GM18867 (cell line): ENCODE results near the gene C16orf96.

Source experiments
- ATAC-seq: cut with Tn5 transposase; IDR thresholded peaks from one replicate; pipeline ENCODE4 v1.9.1; 2021; ENCODE audit warnings: mild to moderate bottlenecking, moderate library complexity; ENCODE audit not compliant: unreplicated experiment

Gene C16orf96

DNA sequence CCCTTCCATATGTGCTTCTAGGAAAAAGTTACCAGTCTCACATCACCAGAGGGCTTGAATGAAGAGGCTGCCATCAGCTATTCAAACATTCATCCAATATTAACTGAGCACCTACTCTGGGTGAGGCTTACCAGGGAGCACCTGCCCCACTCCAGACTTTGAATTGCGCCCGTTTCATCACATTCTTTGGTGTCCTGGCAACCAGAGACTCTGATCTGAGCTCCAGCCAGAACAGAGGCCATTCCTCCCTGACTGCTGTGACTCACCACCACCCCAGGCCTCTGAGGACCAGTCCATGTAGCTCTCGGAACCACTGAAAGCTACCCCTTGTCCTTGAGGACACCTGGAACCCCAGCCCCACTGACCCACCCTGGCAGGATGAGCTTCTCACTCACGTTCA is at the start of gene C16orf96:
Gene C16orf96, plus strand, starts transcription at position 229 of the 400 bp plus-strand sequence. Its CDS starts 150 bp downstream, at position 379.
- ATAC-seq, result no peak

DNA sequence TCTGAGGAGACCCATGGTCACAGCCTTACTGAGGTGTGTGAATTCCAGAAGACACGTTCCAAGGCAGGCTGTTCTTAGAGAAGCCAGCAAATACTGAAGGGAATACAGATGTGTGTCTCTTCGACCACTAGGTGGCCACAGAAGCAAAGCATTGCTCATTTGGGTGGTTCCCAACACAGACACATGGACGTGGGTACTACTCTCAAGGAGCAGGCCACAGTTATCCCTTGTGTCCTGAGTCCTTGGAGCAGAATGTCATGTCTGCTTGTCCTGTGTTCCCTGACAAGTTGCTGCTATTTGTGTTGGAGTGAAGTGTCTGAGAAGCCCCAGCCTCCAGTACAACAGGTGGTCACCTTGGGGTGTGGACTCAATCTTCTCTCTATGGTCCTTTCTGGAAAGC is 49.7 kb upstream of the C16orf96 start:
- no peak for ATAC-seq

DNA sequence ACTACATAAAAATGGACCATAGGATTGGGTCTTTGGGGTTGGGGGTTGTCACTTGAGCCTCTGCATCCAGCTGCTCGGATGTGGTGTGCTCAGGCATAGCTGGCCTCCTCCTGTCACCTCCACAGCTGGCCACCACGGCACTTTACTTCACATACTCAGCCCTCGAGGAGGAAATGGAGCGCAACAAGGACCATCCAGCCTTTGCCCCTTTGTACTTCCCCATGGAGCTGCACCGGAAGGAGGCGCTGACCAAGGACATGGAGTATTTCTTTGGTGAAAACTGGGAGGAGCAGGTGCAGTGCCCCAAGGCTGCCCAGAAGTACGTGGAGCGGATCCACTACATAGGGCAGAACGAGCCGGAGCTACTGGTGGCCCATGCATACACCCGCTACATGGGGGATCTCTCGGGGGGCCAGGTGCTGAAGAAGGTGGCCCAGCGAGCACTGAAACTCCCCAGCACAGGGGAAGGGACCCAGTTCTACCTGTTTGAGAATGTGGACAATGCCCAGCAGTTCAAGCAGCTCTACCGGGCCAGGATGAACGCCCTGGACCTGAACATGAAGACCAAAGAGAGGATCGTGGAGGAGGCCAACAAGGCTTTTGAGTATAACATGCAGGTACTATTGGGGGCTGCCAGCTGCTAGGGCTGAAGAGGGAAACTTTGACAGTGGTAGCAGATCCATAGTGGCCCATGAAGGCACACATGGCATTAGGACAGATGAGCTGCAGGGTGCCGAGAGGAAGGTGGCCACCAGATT is 48.4 kb upstream of the C16orf96 start:
- no peak for ATAC-seq

DNA sequence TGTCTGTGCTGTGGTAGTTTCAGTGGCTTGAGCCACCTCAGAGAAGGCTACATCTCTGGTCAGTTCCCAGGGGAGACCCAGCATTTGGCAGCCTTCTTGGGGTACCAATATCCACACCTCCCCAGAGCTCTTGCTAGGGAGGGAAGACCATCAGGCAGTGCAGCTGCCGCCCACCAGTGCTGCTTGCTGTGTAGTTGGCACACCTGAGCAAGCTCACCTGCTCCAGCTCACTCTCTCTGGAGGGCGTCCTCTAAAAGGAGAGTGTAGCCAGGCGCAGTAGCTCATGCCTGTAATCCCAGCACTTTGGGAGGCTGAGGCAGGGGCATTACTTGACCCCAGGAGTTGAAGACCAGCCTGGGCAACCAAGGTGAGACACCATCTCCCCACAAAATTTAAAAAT is 47.3 kb upstream of the C16orf96 start:
- no peak for ATAC-seq

DNA sequence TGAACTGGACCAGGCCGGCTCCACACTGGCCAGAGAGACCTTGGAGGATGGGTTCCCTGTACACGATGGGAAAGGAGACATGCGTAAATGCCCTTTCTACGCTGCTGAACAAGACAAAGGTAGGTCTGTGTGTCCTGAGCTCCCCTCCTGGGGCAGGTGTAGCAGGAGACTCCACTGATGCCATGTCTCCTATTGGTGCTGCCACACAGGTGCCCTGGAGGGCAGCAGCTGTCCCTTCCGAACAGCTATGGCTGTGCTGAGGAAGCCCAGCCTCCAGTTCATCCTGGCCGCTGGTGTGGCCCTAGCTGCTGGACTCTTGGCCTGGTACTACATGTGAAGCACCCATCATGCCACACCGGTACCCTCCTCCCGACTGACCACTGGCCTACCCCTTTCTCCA is 46.7 kb upstream of the C16orf96 start:
- no peak for ATAC-seq

DNA sequence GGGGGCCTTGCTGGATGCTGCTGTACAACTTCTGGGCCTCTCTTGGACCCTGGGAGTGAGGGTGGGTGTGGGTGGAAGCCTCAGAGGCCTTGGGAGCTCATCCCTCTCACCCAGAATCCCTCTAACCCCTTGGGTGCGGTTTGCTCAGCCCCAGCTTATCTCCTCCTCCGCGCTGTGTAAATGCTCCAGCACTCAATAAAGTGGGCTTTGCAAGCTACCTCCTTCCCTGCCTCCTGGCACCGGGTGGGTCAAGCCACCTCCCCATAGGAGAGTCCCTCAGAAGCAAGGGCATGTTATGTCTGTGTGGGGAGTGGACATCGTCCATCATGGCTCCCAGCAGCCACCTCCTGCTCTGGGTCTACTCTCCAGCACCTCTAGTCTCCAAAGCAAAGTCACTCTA is 46.0 kb upstream of the C16orf96 start:
- ATAC-seq, result no peak

DNA sequence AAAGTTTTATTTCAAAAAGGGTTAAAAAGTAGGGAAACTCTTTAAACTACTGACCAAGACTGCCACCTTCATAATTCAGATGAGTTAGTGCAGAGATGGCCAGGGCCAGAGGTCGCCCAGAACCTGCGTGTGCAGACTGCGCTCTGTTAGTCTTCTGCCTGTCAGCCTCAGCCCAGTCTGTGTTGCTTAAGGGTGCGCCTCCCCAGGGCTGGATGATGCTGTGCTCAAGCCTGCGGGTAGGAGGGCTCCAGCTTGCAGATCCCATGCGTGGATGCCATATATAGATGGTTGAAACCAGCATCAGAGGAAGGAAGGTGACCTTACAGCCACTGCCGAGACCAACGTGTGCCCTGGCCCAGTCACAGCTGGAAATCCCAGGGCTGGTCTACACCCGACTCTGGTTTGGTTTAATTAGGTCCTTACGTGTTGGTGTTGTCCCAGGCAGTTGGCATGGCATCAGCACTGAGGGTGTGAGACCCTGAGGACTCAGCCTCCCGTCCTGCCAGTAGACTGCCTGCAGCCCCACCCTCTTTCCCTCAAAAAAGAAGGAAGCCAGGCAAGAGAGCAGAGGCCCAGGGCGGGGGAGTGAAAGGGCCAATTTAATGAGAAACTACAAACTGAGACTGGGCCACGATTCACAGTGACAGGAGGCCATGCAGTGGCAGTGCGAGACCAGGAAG is 45.3 kb upstream of the C16orf96 start:
- ATAC-seq, result no peak

DNA sequence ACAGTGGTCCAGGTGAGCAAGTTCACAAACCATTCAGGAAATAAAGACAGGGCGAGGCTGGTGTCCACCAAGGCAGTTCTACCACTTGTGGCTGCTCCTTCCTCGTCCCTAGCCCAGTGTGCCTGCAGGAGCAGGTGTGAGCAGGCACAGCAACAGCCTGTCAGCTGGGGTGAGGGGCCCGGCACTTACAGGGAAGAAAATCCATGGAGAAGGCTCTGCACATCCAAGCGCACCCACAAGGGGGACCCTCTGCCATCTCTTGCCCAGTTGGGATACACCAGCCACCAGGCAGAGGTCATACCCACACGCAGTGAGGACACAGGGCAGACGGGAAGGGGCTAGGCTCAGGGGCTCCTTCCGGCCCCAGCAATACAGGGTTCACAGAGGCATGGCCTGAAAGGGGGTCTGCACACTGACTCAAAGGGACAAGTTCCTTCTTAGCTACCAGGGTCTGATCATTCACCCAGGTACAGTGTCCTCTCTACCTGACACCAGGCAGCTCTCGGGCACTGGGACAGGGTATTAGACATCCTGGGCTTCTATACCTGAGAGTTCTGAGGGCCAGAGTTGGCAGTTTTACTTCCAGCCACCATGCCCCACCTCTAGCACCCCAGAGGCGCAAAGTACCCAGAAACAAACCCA is 44.6 kb upstream of the C16orf96 start:
- ATAC-seq, result no peak

DNA sequence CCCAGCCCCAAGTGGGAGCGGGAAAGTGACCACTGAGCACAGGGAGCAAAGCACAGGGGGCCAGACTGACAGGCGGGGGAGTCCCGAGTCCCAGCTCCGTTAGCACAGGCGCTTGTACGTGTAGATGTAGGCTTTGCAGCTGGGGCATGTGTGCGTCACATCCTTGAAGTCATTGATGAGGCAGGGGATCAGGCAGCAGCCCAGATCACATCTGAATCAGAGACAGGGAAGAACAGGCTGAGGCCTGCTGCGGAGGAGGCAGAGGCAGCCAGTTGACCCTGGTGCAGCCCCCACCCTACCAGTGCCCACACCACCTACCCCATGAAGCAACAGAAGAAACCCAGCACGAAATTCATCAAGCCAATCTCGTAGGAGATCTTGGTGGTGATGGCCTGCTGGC is 43.7 kb upstream of the C16orf96 start:
- no peak for ATAC-seq

DNA sequence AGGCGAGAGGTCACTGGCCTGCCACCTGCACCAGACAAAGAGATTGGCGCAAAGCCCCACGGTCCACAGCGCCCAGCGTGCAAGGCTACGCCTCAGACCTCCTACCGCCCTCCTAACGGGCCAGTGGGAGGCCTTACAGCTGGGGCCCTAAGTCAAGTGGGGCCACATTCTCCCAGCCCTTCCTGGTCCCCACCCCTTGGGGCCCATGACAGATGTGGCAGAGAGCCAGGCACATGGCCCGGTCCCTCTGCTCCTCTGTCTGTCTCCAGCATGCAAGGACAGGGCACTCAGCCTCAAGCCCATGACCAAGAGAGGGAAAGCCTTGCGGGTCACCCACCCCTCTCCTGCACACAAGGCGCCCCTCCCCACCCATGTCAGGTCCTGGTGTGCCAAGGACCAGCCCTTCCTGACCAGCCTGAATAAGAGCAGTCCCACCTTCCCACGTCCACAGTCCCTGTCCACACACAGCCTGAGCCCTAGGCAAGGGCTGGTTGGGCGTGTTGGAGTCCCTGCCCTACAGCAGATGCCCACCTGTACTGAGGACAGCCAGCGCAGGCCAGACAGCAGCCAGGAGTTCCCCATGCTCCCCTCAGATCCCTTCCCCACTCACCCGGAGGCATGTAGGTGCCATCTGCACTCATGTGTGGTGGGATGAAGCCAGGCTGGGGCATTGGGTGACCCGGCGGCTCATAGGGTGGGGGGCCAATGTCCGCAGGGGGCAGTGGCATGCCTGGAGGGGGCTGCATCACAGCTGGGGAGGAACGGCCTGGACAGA is 42.9 kb upstream of the C16orf96 start:
- ATAC-seq, result no peak

DNA sequence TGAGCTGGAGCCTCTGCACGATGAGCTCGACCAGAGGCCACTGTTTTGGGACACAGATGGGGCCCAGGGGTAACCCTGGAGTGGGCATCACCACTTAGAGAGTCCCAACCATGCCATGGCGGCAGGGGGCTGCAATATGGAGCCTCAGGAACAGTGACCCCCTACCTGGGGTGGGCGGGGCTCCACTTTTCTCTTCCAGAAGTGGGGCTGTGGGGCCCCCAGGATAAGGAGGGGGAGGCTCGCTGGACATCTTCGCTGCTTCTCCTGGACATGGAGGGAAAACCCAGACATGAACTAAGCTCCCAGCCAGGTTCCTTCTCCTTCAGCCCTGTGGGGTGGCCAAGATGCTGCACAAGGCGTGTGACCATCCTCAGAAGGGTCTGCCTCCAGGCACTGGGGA is 42.3 kb upstream of the C16orf96 start:
- ATAC-seq, result no peak

DNA sequence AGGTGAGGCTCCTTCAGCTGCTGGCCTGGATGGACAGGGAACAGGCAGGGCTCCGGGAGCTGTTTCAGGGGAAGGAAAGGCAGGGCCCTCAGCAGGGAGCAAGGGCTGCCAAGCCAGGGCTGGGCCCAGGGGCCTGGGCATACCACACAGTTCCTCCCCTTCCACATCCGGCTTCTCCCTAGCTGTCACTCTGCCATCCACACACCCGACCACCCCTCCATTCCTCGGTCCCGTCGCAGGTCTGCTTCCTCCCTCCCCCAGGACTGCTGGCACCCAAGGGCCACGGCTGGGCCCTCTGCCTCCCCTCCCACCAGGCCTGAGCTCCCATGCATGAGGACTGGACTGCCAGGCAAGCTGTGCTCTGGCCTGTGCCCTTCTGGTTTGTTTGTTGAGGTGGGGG is 41.5 kb upstream of the C16orf96 start:
- no peak for ATAC-seq

DNA sequence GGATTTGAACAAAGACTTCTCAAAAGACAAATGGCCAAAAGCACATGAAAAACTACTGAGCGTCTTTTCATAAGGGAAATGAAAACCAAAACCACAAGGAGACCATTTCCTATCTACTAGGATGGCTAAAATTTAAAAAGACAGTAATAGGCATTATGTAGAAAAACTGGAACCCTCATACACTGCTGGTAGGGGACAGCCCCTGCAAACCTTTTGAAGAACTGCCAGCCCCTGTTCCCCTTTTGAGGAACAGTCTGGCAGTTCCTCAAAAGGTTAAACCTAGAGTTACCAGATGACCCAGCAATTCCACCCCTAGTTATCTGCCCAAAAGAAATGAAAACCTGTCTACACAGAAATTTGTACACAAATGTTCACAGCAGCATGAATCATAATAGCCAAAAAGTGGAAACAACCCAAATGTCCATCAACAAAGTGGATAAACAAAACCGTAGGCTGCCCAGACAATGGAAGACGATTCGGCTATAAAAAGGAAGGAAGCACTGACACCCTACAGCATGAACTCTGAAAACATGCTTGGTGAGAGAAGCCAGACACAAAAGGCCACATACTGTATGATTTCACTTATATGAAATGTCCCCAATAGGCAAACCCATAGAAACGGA is 40.4 kb upstream of the C16orf96 start:
- ATAC-seq, result no peak

DNA sequence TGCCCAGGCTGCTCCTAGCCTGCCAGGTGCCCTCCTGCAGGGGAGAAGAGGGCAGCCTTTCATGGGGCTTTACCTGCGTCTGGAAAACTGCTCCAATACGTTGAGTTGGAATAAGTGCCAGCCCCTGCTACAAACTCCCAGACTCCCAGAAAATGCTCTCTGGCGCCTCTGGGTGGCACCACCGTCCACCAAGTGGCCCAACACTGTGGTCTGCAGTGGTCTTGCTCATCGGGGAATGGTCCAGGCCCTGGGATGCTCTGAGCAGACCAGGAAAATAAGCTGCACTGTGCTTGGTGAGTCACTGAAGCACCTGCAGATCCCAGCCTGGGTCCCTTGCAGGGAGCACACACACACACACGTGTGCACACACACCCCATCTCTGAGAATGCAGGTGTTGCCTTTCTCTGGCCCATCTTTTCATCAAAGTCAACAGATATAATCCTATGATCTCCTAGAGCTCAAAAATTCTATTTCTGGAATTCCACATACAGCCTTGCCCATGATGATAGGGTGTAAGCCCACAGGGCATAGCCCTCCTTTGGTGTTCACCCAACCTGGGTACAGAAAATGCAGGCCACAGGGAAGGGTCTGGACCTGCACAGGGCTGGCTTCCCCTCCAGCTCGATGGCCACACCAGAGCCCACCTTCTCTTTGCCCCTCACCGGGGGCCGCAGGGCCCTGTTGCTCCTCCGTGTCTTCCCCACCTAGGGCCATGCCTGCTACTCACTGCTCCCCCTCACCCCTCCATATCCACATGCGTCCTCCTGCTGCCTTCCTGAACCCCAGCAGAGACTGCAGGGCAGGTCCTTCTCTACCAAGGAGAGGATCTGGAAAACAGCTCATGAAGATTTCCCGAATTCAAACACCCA is 38.1 kb upstream of the C16orf96 start:
- no peak for ATAC-seq

DNA sequence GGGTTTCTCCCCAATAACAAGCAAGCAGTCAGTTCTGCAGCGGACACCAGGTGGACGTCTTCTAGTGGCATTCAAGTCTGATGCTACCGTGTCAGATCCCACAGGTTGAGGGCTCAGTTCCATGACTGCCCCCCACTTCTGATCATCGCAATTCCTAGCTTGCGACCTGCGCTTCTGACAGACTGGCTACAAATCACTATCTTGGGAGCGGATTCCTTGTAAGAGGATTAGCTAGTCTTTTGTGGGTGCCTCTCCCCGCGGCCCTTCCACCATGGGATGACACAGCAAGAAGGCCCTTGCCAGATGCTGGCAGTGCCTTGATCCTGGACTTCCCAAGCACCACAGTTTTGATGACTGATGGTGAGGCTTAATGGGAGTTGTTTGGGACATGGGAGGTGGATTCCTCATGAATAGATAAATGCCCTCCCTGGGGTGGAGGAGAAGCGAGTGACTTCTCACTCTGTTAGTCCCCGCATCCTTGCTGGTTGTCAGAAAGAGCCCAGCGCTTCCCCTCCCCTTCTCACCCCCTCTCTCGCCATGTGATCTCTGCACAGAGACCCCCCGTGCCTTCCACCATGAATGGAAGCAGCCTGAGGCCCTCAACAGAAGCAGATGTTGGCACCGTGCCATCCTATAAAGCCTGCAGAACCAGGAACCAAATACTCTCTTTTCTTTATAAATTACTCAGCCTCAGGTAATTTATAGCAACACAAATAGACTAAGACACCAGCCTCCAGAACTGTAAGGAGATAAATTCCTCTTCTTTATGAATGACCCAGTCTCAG is 36.7 kb upstream of the C16orf96 start:
- no peak for ATAC-seq

DNA sequence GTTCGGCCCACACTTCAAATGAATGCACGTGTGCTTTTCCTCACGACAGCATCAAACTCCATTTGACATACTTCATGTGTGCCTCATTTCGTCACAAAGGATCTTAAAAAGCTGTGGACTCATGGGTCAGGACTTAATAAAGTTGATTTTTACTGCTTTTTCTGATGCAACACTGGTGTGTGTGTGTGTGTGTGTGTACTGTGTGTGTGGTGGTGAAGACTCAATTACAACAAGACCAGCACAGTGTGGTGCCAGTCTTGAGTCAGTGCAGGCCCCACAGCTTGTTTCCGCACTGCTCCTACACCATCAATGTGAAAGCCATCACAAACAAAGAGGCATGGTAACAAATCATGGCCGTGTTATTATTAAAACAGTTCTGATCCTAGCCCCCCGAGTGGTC is 35.2 kb upstream of the C16orf96 start:
- ATAC-seq, result no peak

DNA sequence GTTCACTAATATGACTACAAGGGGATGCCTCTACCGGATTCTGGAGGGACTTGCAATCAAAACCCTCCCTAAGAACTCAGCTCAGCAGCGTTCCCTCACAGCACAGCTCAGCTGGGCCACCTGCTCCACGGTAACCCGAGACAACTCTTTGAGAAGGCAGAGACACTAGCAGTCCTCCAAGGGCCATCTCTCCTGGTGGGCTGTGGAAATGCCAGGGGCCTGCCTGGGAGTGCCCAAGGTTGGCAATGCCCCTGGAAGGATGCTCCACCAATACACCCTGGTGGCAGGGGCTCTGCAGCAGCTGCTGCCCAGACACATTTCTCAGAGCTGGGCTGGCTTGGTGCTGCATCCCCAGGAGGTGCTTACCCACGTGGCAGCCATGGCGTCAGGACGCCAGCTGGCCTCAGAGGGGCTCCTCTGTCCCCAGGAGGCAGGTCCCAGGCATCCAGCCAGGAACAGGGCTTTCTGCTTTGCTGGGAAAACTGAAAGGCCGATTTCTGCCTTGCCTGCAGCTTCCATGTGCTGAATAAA is 34.0 kb upstream of the C16orf96 start:
- ATAC-seq, result no peak

DNA sequence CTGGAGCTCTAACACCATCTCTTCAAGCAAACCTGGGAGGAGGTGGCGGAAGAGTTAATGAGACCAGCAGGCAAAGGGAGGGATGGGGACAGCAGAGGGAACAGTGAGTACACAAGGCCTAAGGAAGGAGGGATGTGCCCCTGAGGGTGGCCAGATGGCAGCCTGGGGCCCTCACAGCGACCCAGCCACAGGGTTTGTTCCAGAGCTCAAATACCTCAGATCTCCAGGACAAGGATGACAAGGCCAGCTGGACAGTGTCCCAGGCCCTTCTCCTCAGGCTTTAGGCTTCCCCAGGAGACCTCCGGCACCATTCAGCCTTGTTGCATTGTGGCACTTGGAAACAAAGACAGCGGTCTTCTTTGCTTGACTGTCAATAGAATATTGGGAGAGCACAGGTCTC is 32.5 kb upstream of the C16orf96 start:
- ATAC-seq, result no peak

DNA sequence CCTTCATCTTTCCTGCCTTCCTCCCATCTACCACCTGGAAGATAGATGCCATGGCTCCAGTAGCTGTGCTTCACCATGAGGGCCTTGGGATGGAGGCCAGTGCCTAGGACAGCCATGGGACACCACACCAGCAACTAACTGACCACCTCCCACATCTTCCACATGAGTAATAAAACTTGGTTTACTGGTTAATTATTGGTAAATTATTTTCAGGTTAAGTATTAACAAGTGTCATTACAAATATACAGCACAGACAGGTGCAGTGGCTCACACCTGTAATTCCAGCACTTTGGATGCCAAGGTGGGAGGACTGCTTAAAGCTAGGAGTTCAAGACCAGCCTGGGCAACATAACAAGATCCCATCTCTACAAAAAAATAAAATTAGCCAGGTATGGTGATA is 31.6 kb upstream of the C16orf96 start:
- no peak for ATAC-seq
